HepG2 (cell line): ENCODE measurements around the gene USP25.

ENCODE experiments used
- KLF6 ChIP-seq: IDR thresholded peaks from 2 replicates; pipeline ENCODE4 v1.8.0; 2016; ENCODE audit warnings: missing biosample characterization, missing genetic modification reagents
- RNF2 ChIP-seq: fragments of 450-650 bp; conservative IDR thresholded peaks from 2 replicates; pipeline ENCODE4 v1.6.1; 2016; ENCODE audit warnings: low read depth

GRCh38 chr21:15744926-15745325 lies 15.1 kb downstream of the USP25 start:
- TF ChIP-seq KLF6 (CRISPR knock-in tag) (no peak), RNF2 (no peak)
